GM19372 (cell line): ENCODE measurements around the gene KANK4.

Source experiments
- ATAC-seq: cut with Tn5 transposase; IDR thresholded peaks from one replicate; pipeline ENCODE4 v1.9.1; 2021; ENCODE audit warnings: mild to moderate bottlenecking, low read depth, moderate library complexity; ENCODE audit not compliant: unreplicated experiment

Gene KANK4

DNA sequence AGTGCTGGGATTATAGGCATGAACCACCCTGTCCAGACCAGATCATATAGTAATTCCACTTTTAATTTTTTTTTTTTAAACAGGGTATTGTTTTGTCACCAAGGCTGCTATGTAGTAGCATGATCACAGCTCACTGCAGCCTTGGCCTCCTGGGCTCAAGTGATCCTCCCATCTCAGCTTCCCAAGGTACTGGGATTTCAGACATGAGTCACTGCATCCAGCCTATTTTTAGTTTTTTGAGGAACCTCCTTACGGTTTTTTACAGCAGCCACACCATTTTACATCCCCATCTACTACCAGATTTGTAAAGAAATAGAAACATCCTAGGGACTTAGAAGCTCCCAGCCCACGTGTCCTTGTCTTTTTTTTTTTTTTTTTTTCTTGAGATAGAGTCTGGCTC lies 100.6 kb downstream of the KANK4 start:
- ATAC-seq = no peak

DNA sequence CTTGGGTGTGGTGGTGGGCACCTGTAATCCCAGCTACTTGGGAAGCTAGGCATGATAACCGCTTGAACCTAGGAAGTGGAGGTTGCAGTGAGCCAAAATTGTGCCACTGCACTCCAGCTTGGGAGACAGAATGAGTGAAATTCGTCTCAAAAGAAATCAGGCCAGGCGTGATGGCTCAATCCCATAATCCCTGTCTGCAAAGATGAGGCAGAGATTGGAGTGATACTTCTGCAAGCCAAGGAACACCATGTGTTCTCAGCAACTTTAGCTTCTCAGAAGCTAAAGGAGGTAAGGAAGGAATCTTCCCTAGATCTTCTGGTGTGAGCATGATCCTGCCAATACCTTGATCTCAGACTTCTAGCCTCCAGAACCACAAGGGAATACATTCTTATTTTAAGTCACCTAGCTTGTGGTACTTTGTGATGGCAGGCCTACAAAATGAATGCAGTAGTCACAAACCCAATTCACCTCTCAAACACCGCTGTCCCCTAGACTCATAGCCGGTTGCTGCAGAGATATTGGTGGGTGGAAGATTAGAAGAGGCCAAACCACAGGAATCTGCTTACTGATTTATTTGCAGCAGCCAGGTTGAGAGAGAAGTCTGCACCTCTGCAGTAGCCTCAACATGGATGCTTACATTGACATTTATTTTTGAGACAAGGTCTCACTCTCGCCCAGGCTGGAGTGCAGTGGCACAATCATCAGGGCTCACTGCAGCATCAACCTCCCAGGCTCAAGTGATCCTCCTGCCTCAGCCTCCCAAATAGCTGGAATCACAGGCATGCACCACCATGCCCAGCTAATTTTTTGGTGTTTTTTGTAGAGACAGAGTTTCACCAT lies 105.9 kb downstream of the KANK4 start:
- no peak for ATAC-seq

DNA sequence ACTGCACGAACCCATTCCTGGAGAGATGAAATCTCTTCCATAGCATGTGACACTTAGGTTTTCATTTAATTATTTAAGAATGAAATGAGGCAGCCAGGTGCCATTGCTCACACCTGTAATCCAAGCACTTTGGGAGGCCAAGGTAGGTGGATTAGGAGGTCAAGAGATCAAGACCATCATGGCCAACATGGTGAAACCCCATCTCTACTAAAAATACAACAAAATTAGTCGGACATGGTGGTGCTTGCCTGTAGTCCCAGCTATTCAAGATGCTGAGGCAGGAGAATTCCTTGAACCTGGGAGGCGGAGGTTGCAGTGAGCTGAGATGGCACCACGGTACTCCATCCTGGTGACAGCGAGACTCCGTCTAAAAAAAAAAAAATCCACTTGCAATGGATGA lies 106.8 kb downstream of the KANK4 start:
- ATAC-seq = no peak

DNA sequence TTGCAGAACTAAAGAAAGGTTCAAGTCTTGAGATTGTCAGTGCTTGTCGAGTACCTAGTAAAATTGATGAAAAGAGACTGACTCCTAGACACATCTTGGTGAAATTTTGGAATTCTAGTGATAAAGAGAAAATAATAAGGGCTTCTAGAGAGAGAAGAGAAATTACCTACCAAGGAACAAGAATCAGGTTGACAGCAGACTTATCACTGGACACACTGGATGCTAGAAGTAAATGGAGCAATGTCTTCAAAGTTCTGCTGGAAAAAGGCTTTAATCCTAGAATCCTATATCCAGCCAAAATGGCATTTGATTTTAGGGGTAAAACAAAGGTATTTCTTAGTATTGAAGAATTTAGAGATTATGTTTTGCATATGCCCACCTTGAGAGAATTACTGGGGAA lies 108.3 kb downstream of the KANK4 start:
- no peak for ATAC-seq

DNA sequence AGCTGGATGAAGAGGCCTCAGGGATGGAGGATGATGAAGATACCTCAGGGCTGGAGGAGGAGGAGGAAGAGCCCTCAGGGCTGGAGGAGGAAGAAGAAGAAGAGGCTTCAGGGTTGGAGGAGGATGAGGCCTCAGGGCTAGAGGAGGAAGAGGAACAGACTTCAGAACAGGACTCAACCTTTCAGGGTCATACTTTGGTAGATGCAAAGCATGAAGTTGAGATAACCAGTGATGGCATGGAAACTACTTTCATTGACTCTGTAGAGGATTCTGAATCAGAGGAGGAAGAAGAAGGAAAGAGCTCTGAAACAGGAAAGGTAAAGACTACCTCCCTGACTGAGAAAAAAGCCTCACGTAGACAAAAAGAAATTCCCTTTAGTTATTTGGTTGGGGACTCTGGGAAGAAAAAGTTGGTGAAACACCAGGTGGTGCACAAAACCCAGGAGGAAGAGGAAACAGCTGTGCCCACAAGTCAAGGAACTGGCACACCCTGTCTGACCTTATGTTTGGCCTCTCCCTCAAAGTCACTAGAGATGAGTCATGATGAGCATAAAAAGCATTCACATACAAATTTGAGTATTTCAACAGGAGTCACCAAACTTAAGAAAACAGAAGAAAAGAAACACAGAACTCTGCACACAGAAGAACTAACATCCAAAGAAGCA lies 109.2 kb downstream of the KANK4 start:
- no peak for ATAC-seq

DNA sequence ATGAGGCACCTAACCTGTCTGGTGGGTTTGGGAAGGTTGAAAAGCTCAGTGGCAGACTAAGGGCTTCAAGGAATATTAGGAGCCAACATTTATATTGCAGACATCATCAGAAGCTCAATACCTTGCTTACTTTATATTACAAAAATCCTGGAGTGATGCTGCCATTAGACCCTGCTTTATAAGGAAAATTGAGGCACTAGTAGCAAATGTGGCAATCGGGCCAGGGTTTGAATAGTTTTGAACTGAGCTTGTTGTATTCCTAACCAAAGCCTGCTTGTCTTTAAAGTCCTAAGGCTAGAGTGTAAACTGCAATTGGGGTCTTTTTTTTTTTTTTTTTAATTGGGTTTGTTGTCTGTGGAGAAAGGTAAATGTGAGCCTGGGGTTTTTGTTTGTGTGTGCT lies 110.3 kb downstream of the KANK4 start:
- no peak for ATAC-seq

DNA sequence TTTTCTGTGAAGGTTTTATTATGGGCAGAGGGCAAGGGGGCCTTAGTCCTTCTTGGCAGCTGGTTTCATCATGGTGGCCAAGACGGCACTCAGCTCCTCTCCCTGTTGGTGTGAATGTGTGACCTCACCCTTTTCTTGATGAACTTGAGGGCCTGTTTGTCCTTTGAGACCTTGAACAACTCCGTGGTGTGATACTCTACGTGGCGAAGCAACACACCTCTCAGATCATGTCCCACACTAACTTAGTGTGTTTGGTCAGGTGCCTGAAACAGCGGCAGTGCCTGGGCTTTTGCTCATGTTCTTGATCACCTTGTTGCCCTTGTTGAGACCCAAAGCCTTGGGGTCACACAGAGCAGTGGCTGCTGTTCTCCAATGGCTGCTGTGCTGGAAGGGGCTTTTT lies 111.1 kb downstream of the KANK4 start:
- no peak for ATAC-seq

DNA sequence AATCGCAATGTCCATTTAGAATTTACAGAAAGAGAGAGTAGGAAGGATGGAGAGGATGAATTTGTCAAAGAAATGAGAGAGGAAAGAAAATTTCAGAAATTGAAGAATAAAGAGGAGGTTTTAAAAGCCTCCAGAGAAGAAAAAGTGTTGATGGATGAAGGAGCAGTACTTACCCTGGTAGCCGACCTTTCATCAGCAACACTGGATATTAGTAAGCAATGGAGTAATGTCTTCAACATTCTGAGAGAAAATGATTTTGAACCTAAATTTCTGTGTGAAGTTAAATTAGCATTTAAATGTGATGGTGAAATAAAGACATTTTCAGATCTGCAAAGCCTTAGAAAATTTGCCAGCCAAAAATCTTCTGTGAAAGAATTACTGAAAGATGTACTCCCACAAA lies 112.0 kb downstream of the KANK4 start:
- no peak for ATAC-seq

DNA sequence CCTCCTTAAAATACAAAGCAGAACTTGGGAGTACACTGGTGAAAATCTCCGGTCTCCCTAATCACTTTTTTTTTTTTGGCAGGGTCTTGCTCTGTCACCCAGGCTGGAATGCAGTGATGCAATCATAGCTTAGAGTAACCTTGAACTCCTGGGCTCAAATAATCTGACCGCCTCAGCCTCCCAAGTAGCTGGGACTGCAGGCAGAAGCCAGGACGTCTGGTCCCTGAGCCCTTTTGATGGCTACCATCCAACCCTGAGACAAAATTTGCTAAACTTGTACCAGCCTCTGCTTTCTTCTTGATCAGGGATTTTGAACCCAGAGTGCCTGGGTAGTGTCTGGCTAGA lies 120.5 kb downstream of the KANK4 start:
- no peak for ATAC-seq

DNA sequence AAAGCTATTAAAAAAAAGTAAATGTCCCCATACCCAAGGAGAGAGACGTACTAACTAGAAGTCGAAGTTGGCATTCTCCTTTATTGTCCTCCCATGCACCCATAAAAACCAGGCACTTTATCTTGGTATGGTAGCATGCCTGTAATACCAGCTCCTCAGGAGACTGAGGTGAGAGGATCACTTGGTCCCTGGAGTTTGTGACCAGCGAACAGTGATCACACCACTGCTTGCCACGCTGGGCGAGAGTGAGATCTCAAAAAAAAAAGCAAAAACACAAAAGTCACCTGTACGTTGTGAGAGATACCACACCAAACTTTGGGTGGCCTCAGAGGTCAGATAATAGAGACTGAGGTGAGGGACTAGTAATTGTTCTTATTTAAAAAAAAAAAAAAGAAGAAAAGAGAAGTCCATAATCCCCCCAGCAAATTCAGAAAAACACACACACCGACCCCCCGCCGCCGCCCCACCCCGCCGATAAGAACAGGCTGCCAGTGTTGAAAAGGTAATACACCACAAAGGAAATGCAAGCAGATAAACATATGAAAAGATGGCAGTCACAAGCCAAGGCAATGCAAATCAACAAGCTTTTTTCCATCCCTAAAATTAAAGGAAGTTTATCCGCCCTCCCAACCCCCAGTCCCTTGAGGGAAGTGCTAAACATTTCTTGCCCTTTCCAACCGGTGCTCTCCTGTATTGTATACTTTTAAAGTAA lies 121.0 kb downstream of the KANK4 start:
- ATAC-seq = no peak

DNA sequence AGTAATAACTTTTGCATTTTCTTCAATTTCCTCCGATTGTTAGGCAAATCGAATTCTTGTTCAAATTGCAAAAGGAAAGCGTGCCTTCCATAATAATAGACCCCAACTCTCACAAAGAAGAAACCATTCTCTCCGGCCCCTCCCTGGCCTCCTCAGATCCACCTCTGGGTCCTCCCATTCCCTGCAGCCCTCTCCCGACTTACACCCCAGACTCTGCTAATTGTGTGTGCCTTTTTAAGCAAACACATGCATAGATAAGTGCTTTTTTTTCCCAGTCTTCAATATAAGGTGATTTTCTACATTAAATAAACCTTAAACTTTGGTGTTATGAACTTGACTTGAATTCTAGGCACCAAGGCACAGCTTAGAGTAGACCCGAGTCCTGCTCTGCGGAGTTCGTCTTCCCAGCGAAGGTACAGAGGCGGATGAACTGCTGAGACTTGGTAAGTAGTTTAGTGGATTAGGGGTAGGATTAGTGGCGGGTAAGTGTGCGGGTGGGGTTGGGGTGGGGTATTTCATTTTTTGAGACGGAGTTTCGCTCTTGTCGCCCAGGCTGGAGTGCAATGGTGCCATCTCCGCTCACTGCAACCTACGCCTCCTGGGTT lies 123.0 kb downstream of the KANK4 start:
- ATAC-seq = no peak

DNA sequence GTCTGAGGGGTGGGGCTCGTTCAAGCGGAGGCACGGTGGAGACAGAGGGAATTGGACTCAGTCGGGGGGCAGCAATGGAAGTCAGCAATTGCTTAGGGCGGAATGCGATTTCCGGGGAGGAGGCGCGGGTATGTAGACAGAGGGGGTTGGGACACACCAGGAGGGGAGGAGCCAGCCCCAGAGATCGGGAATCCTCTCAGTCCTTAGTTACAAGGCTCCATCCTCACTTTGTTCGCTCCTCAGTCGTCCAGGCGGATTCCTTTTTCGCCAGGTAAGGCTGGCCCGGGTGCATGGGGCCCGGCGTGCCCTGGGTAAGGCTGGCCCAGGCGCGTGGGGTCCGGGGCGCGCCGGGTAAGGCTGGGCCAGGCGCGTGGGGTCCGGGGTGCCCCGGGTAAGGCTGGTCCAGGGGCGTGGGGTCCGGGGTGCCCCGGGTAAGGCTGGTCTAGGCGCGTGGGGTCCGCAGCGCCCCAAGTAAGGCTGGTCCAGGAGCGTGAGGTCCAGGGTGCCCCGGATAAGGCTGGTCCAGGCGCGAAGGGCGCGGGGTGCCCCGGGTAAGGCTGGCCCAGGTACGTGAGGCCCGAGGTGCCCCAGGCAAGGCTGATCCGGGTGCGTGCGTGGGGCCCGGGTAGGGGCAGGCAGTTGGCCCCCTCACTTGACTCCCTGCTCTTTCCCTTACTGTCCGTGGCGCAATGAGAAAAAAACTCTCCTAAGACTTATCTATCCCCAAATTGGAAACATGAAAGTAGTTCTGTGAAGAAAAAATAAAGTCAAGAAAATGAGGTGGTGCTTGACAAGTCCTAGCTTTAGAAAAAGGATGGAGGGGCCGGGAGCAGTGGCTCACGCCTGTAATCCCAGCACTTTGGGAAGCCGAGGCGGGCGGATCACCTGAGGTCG lies 124.3 kb downstream of the KANK4 start, which contains the start of gene L1TD1:
Gene L1TD1 (plus strand): TSS at position 199 of the 894 bp plus-strand sequence. CDS start 11,780 bp downstream, outside the sequence.
- no peak for ATAC-seq

DNA sequence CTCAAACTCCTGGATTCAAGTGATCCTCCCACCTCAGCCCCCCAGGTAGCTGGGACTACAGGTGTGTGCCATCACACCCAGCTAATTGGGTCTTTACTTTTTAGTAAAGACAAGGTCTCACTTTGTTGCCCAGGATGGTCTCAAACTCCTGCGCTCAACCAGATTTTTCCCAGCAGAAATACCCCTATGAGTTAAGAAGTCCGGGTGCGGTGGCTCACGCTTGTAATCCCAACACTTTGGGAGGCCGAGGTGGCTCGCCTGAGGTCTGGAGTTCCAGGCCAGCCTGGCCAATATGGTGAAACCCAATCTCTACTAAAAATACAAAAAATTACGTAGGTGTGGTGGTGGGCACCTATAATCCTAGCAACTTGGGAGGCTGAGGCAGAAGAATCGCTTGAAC lies 131.1 kb downstream of the KANK4 start:
- ATAC-seq = no peak

DNA sequence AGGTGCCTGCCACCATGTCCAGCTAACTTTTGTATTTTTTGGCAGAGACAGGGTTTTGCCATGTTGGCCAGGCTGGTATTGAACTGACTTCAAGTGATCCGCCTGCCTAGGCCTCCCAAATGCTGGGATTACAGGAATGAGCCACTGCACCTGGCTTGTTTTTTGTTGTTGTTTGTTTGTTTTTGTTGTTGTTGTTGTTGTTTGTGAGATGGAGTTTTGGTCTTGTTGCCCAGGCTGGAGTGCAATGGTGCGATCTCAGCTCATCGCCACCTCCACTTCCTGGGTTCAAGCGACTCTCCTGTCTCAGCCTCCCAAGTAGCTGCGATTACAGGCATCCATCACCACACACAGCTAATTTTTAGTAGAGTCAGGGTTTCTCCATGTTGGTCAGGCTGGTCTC lies 131.7 kb downstream of the KANK4 start:
- no peak for ATAC-seq
